Endothelial cell of umbilical vein (primary cell): ENCODE measurements around the gene APCDD1L.

Experiments used
- EZH2 ChIP-seq: IDR thresholded peaks from 2 replicates; pipeline ENCODE4 v1.6.1; 2012; ENCODE audit warnings: borderline replicate concordance, low read depth, mild to moderate bottlenecking, moderate library complexity, low read length, inconsistent platforms; ENCODE audit not compliant: severe bottlenecking
- GATA2 ChIP-seq: IDR thresholded peaks from 2 replicates; pipeline ENCODE4 v1.7.0; 2011; ENCODE audit warnings: low read depth, mild to moderate bottlenecking, moderate library complexity, mixed read lengths, low read length; ENCODE audit not compliant: insufficient read length, insufficient read depth
- TF ChIP-seq, protein P1 (sequence below), 2 donors: IDR thresholded peaks; 1 replicate in 1 of 2; 2 replicates in 1 of 2; pipeline ENCODE4 v1.5.1; 2011; ENCODE audit warnings: low read length in 2 of 2, mild to moderate bottlenecking in 2 of 2, moderate library complexity in 2 of 2, control low read depth in 1 of 2, inconsistent platforms in 1 of 2, low read depth in 1 of 2; ENCODE audit not compliant: insufficient read depth in 1 of 2; ENCODE audit errors: extremely low read depth in 1 of 2

DNA sequence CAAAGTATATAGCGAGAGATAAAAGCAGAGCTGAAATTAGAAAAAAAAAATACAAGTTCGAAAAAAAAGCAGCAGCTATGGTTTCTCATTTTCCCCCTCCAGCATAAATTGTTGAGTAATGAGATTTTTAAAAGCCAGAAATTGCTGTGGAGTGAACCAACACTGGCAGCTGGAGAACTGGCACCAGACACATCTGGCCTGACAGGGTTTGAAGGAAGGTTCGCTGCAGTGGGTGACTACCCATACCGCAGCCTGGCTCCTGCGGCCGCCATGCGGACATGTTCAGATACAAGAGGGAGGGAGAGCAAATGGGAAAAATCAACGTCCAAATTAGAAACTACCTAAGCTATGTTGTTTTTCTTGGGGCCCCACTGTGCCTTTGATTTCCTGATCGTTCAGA, 3.3 kb downstream of the APCDD1L start:
- TF ChIP-seq, protein P1, sequence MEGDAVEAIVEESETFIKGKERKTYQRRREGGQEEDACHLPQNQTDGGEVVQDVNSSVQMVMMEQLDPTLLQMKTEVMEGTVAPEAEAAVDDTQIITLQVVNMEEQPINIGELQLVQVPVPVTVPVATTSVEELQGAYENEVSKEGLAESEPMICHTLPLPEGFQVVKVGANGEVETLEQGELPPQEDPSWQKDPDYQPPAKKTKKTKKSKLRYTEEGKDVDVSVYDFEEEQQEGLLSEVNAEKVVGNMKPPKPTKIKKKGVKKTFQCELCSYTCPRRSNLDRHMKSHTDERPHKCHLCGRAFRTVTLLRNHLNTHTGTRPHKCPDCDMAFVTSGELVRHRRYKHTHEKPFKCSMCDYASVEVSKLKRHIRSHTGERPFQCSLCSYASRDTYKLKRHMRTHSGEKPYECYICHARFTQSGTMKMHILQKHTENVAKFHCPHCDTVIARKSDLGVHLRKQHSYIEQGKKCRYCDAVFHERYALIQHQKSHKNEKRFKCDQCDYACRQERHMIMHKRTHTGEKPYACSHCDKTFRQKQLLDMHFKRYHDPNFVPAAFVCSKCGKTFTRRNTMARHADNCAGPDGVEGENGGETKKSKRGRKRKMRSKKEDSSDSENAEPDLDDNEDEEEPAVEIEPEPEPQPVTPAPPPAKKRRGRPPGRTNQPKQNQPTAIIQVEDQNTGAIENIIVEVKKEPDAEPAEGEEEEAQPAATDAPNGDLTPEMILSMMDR (IDR thresholded peaks at IDR 0.05; ENCODE audit: extremely low read depth in 1 of 2, insufficient read depth in 1 of 2, low read depth in 1 of 2, low read length in 2 of 2): no peak
- TF ChIP-seq EZH2 (no peak), GATA2 (no peak)
